H9 (cell line): Measurements from ENCODE around the gene TOP3B. TPM values are rescaled to one million over a fixed set of nuclear protein-coding genes. Genes with fewer than 3 reads are reported as not detected.

Source experiments
- DNase-seq: peaks from one replicate; pipeline ENCODE4 v3.0.0-alpha.2; 2017
- H2AFZ ChIP-seq: one replicate; pipeline ENCODE4 v1.6.1; 2013; ENCODE audit warnings: mild to moderate bottlenecking, low read length, control low read depth, moderate library complexity
- H2AK5ac ChIP-seq: 2 replicates; pipeline ENCODE4 v1.6.1; 2013; ENCODE audit warnings: low read length, control low read depth, mixed read lengths; ENCODE audit not compliant: insufficient read length
- H2BK120ac ChIP-seq: one replicate; pipeline ENCODE4 v1.6.1; 2013; ENCODE audit warnings: low read depth, mild to moderate bottlenecking, low read length, control low read depth, inconsistent platforms; ENCODE audit not compliant: poor library complexity, severe bottlenecking
- H2BK12ac ChIP-seq: 2 replicates; pipeline ENCODE4 v1.6.1; 2013; ENCODE audit warnings: low read length, control low read depth, mixed read lengths, low read depth; ENCODE audit not compliant: insufficient read length
- H2BK15ac ChIP-seq: 2 replicates; pipeline ENCODE4 v1.6.1; 2013; ENCODE audit warnings: low read depth, low read length, control low read depth
- H2BK20ac ChIP-seq: one replicate; pipeline ENCODE4 v1.6.1; 2013; ENCODE audit warnings: low read depth, mild to moderate bottlenecking, low read length, control low read depth, inconsistent platforms; ENCODE audit not compliant: poor library complexity, severe bottlenecking
- H2BK5ac ChIP-seq: 2 replicates; pipeline ENCODE4 v1.6.1; 2013; ENCODE audit warnings: low read length, control low read depth, mixed read lengths; ENCODE audit not compliant: insufficient read length
- H3K14ac ChIP-seq: 2 replicates; pipeline ENCODE4 v1.6.1; 2013; ENCODE audit warnings: low read length, control low read depth; ENCODE audit not compliant: insufficient read depth
- H3K18ac ChIP-seq: 2 replicates; pipeline ENCODE4 v1.6.1; 2013; ENCODE audit warnings: low read depth, mild to moderate bottlenecking, mixed read lengths, low read length, control low read depth; ENCODE audit not compliant: insufficient read length
- H3K23ac ChIP-seq: 2 replicates; pipeline ENCODE4 v1.6.1; 2013; ENCODE audit warnings: low read length, control low read depth, mixed read lengths, low read depth; ENCODE audit not compliant: insufficient read length
- H3K23me2 ChIP-seq: 2 replicates; pipeline ENCODE4 v1.6.1; 2013; ENCODE audit warnings: low read depth, mild to moderate bottlenecking, mixed read lengths, low read length, control low read depth; ENCODE audit not compliant: insufficient read length, poor library complexity, severe bottlenecking
- H3K27ac ChIP-seq: 2 replicates; pipeline ENCODE4 v1.5.1; 2013; ENCODE audit warnings: low read length, control low read depth, mixed read lengths, low read depth; ENCODE audit not compliant: insufficient read length
- H3K27me3 ChIP-seq: 2 replicates; pipeline ENCODE4 v1.6.1; 2013; ENCODE audit warnings: low read length, control low read depth, inconsistent platforms; ENCODE audit not compliant: insufficient read depth
- H3K4ac ChIP-seq: 2 replicates; pipeline ENCODE4 v1.6.1; 2013; ENCODE audit warnings: low read depth, mild to moderate bottlenecking, control low read depth, inconsistent platforms, low read length, moderate library complexity
- H3K4me1 ChIP-seq: 2 replicates; pipeline ENCODE4 v1.6.1; 2013; ENCODE audit warnings: low read length, control low read depth, inconsistent platforms; ENCODE audit not compliant: insufficient read depth
- H3K4me2 ChIP-seq: 2 replicates; pipeline ENCODE4 v1.6.1; 2013; ENCODE audit warnings: low read length, control low read depth, mixed read lengths; ENCODE audit not compliant: insufficient read length, insufficient read depth
- H3K56ac ChIP-seq: 2 replicates; pipeline ENCODE4 v1.6.1; 2013; ENCODE audit warnings: low read depth, mild to moderate bottlenecking, mixed read lengths, low read length, control low read depth; ENCODE audit not compliant: insufficient read length
- H3K79me1 ChIP-seq: 2 replicates; pipeline ENCODE4 v1.6.1; 2013; ENCODE audit warnings: low read depth, mild to moderate bottlenecking, moderate library complexity, low read length, control low read depth, inconsistent platforms; ENCODE audit not compliant: insufficient read depth, poor library complexity, severe bottlenecking
- H3K79me2 ChIP-seq: 2 replicates; pipeline ENCODE4 v1.6.1; 2013; ENCODE audit warnings: low read length, control low read depth, inconsistent platforms; ENCODE audit not compliant: insufficient read depth
- H3K9ac ChIP-seq: 2 replicates; pipeline ENCODE4 v1.6.1; 2013; ENCODE audit warnings: low read length, control low read depth, mixed read lengths; ENCODE audit not compliant: insufficient read length; ENCODE audit errors: extremely low read depth
- H3K9me3 ChIP-seq: one replicate; pipeline ENCODE4 v1.6.1; 2013; ENCODE audit warnings: low read depth, low read length, inconsistent platforms; ENCODE audit not compliant: control insufficient read depth
- H3T11ph ChIP-seq: one replicate; pipeline ENCODE4 v1.6.1; 2013; ENCODE audit warnings: mild to moderate bottlenecking, low read length, control low read depth, inconsistent platforms
- H4K20me1 ChIP-seq: one replicate; pipeline ENCODE4 v1.6.1; 2013; ENCODE audit not compliant: control insufficient read depth, insufficient read length, insufficient read depth
- H4K5ac ChIP-seq: 2 replicates; pipeline ENCODE4 v1.6.1; 2013; ENCODE audit warnings: low read depth, mild to moderate bottlenecking, mixed read lengths, low read length, control low read depth; ENCODE audit not compliant: insufficient read length
- H4K8ac ChIP-seq: replicated peaks from 2 replicates; pipeline ENCODE4 v1.6.1; 2013; ENCODE audit warnings: low read length, control low read depth, mixed read lengths, low read depth; ENCODE audit not compliant: insufficient read length
- H4K91ac ChIP-seq: 2 replicates; pipeline ENCODE4 v1.6.1; 2013; ENCODE audit warnings: low read depth, mild to moderate bottlenecking, moderate library complexity, mixed read lengths, low read length, control low read depth; ENCODE audit not compliant: insufficient read length
- H3K27ac Mint-ChIP-seq, 3 experiments: 2 replicates in 2 of 3; 3 replicates in 1 of 3; pipeline ENCODE4 v1.8.0; 2020 to 2021; ENCODE audit warnings: mixed read lengths in 3 of 3, mild to moderate bottlenecking in 1 of 3, moderate library complexity in 1 of 3
- H3K27me3 Mint-ChIP-seq: 2 replicates; pipeline ENCODE4 v1.8.0; 2021; ENCODE audit warnings: low read depth, mild to moderate bottlenecking, moderate library complexity, mixed read lengths
- H3K36me3 Mint-ChIP-seq, 3 experiments: 2 replicates in 2 of 3; 3 replicates in 1 of 3; pipeline ENCODE4 v1.8.0; 2020 to 2021; ENCODE audit warnings: low read depth in 3 of 3, mixed read lengths in 3 of 3; ENCODE audit not compliant: insufficient read depth in 1 of 3
- H3K4me1 Mint-ChIP-seq, 2 experiments: 2 replicates each; pipeline ENCODE4 v1.8.0; 2020; ENCODE audit warnings: mixed read lengths in 2 of 2
- H3K4me3 Mint-ChIP-seq, 2 experiments: 2 replicates in 1 of 2; 3 replicates in 1 of 2; pipeline ENCODE4 v1.8.0; 2020 to 2021; ENCODE audit warnings: mild to moderate bottlenecking in 2 of 2, mixed read lengths in 2 of 2, moderate library complexity in 1 of 2
- H3K9me3 Mint-ChIP-seq, 2 experiments: 2 replicates in 1 of 2; 3 replicates in 1 of 2; pipeline ENCODE4 v1.8.0; 2020; ENCODE audit warnings: mild to moderate bottlenecking in 2 of 2, mixed read lengths in 2 of 2, moderate library complexity in 1 of 2
- CTCF ChIP-seq: fragments of 200-600 bp; sonication (generic); conservative IDR thresholded peaks from 3 replicates; pipeline ENCODE4 v1.8.0; 2021; ENCODE audit warnings: antibody characterized with exemption, mild to moderate bottlenecking
- WGBS: extraction: QIAGEN DNeasy Blood & Tissue Kit; methylation state at CpG from one replicate; pipeline ENCODE4 v1.1.7; 2013; ENCODE audit warnings: missing lambda C conversion rate, low lambda C conversion rate, mixed read lengths; ENCODE audit not compliant: insufficient read length; ENCODE audit errors: extremely low coverage; 5-methylcytosine and 5-hydroxymethylcytosine counted together
- total RNA-seq: library from RNA; stranded (reverse); gene quantifications from 2 replicates; pipeline ENCODE4 v1.2.1, GENCODE V29; 2021

The TOP3B gene
- total RNA-seq, 1 experiment from 2014 or later, result 55.2 TPM

GRCh38 chr22:21985214-21985613, 2.6 kb upstream of the TOP3B start:
- Histone ChIP-seq H4K91ac (no peak overlapping the region), H2AFZ (no peak overlapping the region), H3K4me2 (no peak overlapping the region), H2BK5ac (no peak overlapping the region), H3K56ac (no peak overlapping the region), H4K8ac (no peak overlapping the region), H3K9ac (no peak overlapping the region), H3K4me1 (no peaks in the 10 kb centered on the region), H3K23me2 (peaks cover 9% of the 10 kb centered on the region), H3K4ac (no peak overlapping the region), H3K9me3 (no peaks in the 10 kb centered on the region), H2BK20ac (no peak overlapping the region), H3K79me1 (peaks cover 3% of the 10 kb centered on the region), H3K18ac (no peak overlapping the region), H3K14ac (no peak overlapping the region), H3K23ac (no peak overlapping the region), H4K20me1 (no peaks in the 10 kb centered on the region), H2BK15ac (no peak overlapping the region), H2BK120ac (no peak overlapping the region), H4K5ac (no peak overlapping the region), H3K27ac (no peak overlapping the region), H2BK12ac (no peak overlapping the region), H3T11ph (no peak overlapping the region), H3K27me3 (peaks cover 28% of the 10 kb centered on the region; the same call in 1 of the 2 replicates), H2AK5ac (no peak overlapping the region), H3K79me2 (no peaks in the 10 kb centered on the region; the same call in 1 of the 2 replicates)
- no CpG with 5 or more reads among the region's 5 CpGs for WGBS
- Mint-ChIP-seq H3K27me3 (peaks cover 57% of the 10 kb centered on the region), H3K36me3 (no peaks in the 10 kb centered on the region; a peak in 1 of 7 replicates), H3K4me1 (peaks cover 4 to 11% of the 10 kb centered on the region in 2 experiments), H3K4me3 (no peak overlapping the region), H3K9me3 (no peaks in the 10 kb centered on the region), H3K27ac (no peak overlapping the region; a peak in 1 of 7 replicates)
- peak; percentile 6; the same call in 1 of the 3 replicates for TF ChIP-seq CTCF
- no peak for DNase-seq
